WI38 (cell line): ENCODE measurements around the gene PIP4K2A.
"Not testable (repeated sequence)": the region's sequence is repeated elsewhere in the genome, so short reads cannot be mapped to it uniquely, and the experiment has no call there.

ENCODE experiments used
- H3K4me3 ChIP-seq: 2 replicates; pipeline ENCODE4 v1.5.1; 2011; ENCODE audit warnings: low read depth, mild to moderate bottlenecking, control low read depth, low read length
- CTCF ChIP-seq: IDR thresholded peaks from 2 replicates; pipeline ENCODE4 v1.5.1; 2012; ENCODE audit warnings: low read depth, mild to moderate bottlenecking, control low read depth, low read length

PIP4K2A gene

GRCh38 chr10:22727112-22727511, 12.7 kb upstream of the PIP4K2A start:
- H3K4me3 ChIP-seq: no peak overlapping the region
- no peak for TF ChIP-seq CTCF

- TF ChIP-seq CTCF: no peak
- H3K4me3 ChIP-seq: no peak overlapping the region
Observed at GRCh38 chr10:22724773-22725172, 10.4 kb upstream of the PIP4K2A start.

GRCh38 chr10:22723783-22724182, 9.4 kb upstream of the PIP4K2A start:
- TF ChIP-seq CTCF: no peak
- no peak overlapping the region for H3K4me3 ChIP-seq

GRCh38 chr10:22723343-22723779, 9.0 kb upstream of the PIP4K2A start:
- no peak overlapping the region for H3K4me3 ChIP-seq

GRCh38 chr10:22722626-22723169, 8.3 kb upstream of the PIP4K2A start:
- no peak for TF ChIP-seq CTCF
- H3K4me3 ChIP-seq: no peak overlapping the region

More at GRCh38 chr10:22723343-22723779, 9.0 kb upstream of the PIP4K2A start:
- no peak for TF ChIP-seq CTCF

GRCh38 chr10:22720667-22721066, 6.3 kb upstream of the PIP4K2A start:
- TF ChIP-seq CTCF: no peak
- H3K4me3 ChIP-seq: no peak overlapping the region

- no peak for TF ChIP-seq CTCF
- H3K4me3 ChIP-seq: no peak overlapping the region
Observed at GRCh38 chr10:22719406-22720042, 5.1 kb upstream of the PIP4K2A start.

- not testable (repeated sequence) for H3K4me3 ChIP-seq
Observed at GRCh38 chr10:22718659-22719058, 4.3 kb upstream of the PIP4K2A start.
